Uterus (tissue), 4 donors: ENCODE results near the gene TMEM82. TPM values are rescaled to one million over a fixed set of nuclear protein-coding genes. Genes with fewer than 3 reads are reported as not detected.

Source experiments
- DNase-seq, 2 donors: peaks; one replicate each; pipeline ENCODE4 v3.0.0-alpha.2; 2019 to 2020
- H3K27ac ChIP-seq, 2 donors: fragments of 200-600 bp; sonication (generic); 1 replicate in 1 of 2; 2 replicates in 1 of 2; pipeline ENCODE4 v1.5.1; 2016 to 2018
- H3K27me3 ChIP-seq, 2 donors: fragments of 200-600 bp; sonication (generic); one replicate each; pipeline ENCODE4 v1.5.1; 2018 to 2019; ENCODE audit warnings: control low read depth in 1 of 2
- H3K36me3 ChIP-seq, 2 donors: fragments of 200-600 bp; sonication (generic); one replicate each; pipeline ENCODE4 v1.5.1; 2019; ENCODE audit warnings: control low read depth in 1 of 2
- H3K4me1 ChIP-seq, 2 donors: fragments of 200-600 bp; sonication (generic); one replicate each; pipeline ENCODE4 v1.5.1; 2018 to 2019; ENCODE audit warnings: control low read depth in 1 of 2
- H3K4me3 ChIP-seq, 2 donors: fragments of 200-600 bp; sonication (generic); 1 replicate in 1 of 2; 2 replicates in 1 of 2; pipeline ENCODE4 v1.5.1; 2018 to 2019; ENCODE audit warnings: mild to moderate bottlenecking in 1 of 2
- H3K9me3 ChIP-seq, 2 donors: fragments of 200-600 bp; sonication (generic); one replicate each; pipeline ENCODE4 v1.5.1; 2019; ENCODE audit warnings: control low read depth in 1 of 2
- POLR2A ChIP-seq, 2 donors: fragments of 450-650 bp; IDR thresholded peaks; one replicate each; pipeline ENCODE4 v1.6.1; 2016; ENCODE audit warnings: antibody characterized with exemption in 2 of 2, mild to moderate bottlenecking in 1 of 2, moderate library complexity in 1 of 2
- intact Hi-C: fragments of 100-400 bp; cut with DNase I; formaldehyde crosslinking; loops from one replicate; pipeline ENCODE4 v1.15.1; 2023; ENCODE audit warnings: low total_unique reads
- total RNA-seq, 4 donors: library from RNA; depleted of rRNA in 3 of 4; stranded (reverse); fragments of >200 nt in 3 of 4; gene quantifications; one replicate each; pipeline versions ENCODE4 v1.1.0 to v1.2.4, GENCODE V29; 2014 to 2023
- TF ChIP-seq, protein P1 (sequence below), 4 experiments: fragments of 200-600 bp in 2 of 4; fragments of 450-650 bp in 2 of 4; sonication (generic) in 2 of 4; IDR thresholded peaks; one replicate each; pipeline ENCODE4 v1.5.1; 2016 to 2019; ENCODE audit warnings: antibody characterized with exemption in 4 of 4, mild to moderate bottlenecking in 2 of 4, moderate library complexity in 1 of 4
- donor health status: DM: yes; HTN: yes; CAD: no.

TMEM82 gene
- total RNA-seq, 4 donors from 2014 or later, result not detected

DNA sequence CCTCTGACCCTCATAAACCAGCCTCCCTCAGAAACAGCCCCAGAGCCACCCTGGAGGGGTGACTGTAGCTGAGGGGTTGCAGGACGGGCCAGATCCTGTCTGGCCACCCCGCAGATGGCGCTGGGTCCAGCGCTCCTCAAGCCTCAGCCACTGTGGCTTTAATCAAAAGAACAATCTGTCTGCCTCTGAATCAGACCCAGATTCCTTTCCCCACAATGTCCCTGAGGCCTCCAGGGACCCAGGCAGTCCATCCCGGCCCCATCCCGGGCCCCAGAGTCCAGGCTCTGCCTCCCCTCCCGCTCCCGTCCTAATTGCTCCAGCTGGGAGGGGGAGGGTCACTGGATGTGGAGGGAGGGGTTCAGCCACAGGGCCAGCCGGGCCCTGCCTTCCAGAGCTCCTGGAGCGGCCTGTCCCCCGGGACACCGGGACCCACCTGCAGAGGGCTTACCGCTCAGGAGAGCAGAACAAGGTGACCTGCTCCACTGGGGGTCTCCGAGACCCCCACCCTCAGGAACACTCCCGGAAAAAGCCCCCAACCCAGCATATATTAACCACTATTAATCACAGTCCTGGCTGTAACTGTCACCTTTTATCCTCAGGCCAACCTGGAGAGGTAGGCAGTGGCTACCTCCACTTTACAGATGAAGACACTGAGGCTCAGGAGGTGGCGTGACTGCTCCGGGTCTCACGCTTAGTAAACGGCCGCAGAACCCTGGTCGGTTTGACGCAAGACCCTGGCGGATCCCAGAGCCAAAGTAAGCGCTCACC is 15.5 kb downstream of the TMEM82 start:
- H3K27me3 ChIP-seq, result no peaks in the 10 kb centered on the region
- peaks cover 0 to 4% of the 10 kb centered on the region in 2 donors for H3K4me1 ChIP-seq
- TF ChIP-seq, protein P1, sequence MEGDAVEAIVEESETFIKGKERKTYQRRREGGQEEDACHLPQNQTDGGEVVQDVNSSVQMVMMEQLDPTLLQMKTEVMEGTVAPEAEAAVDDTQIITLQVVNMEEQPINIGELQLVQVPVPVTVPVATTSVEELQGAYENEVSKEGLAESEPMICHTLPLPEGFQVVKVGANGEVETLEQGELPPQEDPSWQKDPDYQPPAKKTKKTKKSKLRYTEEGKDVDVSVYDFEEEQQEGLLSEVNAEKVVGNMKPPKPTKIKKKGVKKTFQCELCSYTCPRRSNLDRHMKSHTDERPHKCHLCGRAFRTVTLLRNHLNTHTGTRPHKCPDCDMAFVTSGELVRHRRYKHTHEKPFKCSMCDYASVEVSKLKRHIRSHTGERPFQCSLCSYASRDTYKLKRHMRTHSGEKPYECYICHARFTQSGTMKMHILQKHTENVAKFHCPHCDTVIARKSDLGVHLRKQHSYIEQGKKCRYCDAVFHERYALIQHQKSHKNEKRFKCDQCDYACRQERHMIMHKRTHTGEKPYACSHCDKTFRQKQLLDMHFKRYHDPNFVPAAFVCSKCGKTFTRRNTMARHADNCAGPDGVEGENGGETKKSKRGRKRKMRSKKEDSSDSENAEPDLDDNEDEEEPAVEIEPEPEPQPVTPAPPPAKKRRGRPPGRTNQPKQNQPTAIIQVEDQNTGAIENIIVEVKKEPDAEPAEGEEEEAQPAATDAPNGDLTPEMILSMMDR (IDR thresholded peaks at IDR 0.05), result no peak
- no peaks in the 10 kb centered on the region for H3K9me3 ChIP-seq
- H3K4me3 ChIP-seq, result peak overlapping the region; percentile 46 to 88
- DNase-seq, result no peak
- no peaks in the 10 kb centered on the region for H3K36me3 ChIP-seq
- intact Hi-C loops, result no loop called here
- H3K27ac ChIP-seq, result peak overlapping the region; percentile 78 to 86

DNA sequence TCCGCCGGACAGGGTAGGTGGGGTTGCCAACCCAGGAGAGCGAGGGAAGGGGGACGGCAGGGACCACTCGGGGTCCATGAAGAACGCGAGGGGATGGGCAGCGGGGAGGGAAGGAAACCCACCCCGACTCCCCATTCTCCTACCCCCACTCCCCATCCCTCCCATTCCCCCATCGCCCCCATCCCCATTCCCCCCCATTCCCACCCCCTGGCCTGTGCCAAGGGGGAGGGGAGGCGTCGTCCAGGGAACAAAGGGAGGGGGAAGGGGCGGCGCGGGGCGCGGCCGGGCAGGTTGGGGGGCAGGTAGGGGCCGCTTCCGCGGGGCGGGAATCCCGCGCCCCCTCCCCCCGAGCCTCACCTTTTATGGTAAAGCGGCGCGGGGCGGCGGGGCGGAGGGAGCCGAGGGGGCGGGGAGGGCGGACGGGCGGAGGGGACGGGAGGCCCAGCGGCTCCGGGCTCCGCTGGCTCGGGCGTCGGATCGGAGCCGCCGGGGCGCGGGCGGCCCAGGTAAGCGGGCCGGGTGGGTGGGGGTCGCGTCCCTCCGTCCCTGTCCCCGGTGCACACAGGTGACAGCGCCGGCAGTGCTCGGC is 16.1 kb downstream of the TMEM82 start, which contains the start of gene FBLIM1:
TSS of gene FBLIM1 (plus strand) at position 453 of the 589 bp plus-strand sequence. CDS start 6,189 bp downstream, outside the sequence.
- Histone ChIP-seq H3K4me3 (peak within 1 kb of the TSS; percentile 46 to 88), H3K27ac (peak within 1 kb of the TSS; percentile 78 to 86), H3K36me3 (no peaks in the 10 kb centered on the region), H3K27me3 (no peaks in the 10 kb centered on the region), H3K9me3 (no peaks in the 10 kb centered on the region), H3K4me1 (peaks cover 0 to 4% of the 10 kb centered on the region in 2 donors)
- no peak for TF ChIP-seq POLR2A (IDR thresholded peaks at IDR 0.05)
- TF ChIP-seq, protein P1 (IDR thresholded peaks at IDR 0.05), result no peak
- DNase-seq, result peak; percentile 42 to 54
- intact Hi-C loops, result no loop called here

DNA sequence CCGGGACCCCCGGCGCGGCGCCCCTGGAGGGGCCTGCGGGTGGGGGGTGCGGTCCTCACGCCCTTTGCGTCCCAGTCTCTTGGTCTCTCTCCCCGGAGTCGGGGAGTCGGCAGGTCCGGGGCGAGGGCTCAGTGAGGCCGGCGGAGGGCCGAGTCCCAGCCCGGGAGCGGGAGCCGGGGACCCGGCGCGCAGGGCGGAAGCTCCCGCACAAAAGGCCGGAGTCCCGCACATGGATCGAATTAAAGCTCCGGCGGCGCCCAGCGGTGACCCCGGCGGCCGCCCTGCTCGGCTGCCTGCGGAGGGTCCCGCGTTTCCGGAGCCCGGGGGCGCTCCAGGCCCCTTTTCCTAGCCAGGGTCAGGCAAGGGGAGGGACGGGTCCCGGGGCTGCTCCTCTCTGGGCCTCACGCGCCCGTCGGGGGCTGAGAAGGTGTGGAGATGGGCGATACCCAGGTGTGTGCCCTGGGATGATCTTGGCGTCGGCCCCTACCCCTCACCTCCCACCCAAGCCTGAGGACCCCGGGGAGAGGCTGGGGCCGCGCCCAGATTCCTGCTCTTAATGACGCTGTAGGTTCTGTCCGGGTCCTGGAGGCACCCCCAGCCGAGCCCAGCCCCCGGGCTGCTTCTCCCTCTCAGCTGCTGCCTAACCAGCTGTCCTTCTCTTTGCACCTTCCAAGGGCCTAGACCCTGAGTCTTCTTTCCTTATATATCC is 16.8 kb downstream of the TMEM82 start:
- H3K27ac ChIP-seq, result peak overlapping the region; percentile 78 to 86
- H3K9me3 ChIP-seq, result no peaks in the 10 kb centered on the region
- DNase-seq, result no peak
- TF ChIP-seq, protein P1 (IDR thresholded peaks at IDR 0.05), result no peak
- TF ChIP-seq POLR2A (IDR thresholded peaks at IDR 0.05), result no peak
- peak overlapping the region; percentile 46 to 88 for H3K4me3 ChIP-seq
- no peaks in the 10 kb centered on the region for H3K27me3 ChIP-seq
- intact Hi-C loops, result no loop called here
- no peaks in the 10 kb centered on the region for H3K36me3 ChIP-seq
- H3K4me1 ChIP-seq, result peaks cover 0 to 4% of the 10 kb centered on the region in 2 donors

DNA sequence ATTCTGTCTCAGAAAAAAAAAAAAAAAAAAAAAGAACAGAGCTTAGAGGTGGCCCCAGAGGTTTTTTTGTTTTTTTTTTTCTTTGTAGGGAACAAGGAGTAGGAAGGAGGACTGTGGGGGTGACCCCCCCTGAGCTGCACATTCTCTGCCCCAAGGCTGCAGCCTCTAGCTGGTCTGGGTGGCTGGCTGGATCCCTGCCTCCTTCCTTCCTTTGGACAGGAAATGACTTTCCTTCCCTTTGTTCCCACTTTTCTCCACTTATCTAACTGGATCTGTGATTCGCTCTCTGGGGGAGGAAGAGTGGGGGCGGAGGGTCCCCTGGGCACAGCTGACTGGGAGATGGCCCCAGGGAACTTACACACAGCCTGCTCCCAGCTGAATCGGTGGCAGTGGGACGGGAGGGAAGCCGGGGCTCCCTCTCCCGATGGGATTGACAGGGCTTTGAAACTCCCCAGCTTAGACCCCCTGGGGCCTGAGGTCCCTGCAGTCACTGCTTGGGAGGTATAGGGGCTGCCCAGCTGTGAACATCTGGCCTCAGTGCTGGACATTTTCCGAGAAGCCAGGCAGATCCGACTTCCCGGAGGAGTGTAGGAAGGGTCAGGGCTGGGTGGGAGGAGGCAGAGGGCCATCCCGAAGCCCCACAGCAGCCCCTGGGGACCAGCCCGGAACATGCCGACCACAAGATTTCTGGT is 18.4 kb downstream of the TMEM82 start:
- H3K27me3 ChIP-seq, result no peaks in the 10 kb centered on the region
- peak overlapping the region; percentile 78 to 86 for H3K27ac ChIP-seq
- H3K36me3 ChIP-seq, result no peaks in the 10 kb centered on the region
- no peaks in the 10 kb centered on the region for H3K9me3 ChIP-seq
- TF ChIP-seq, protein P1 (IDR thresholded peaks at IDR 0.05), result no peak
- TF ChIP-seq POLR2A (IDR thresholded peaks at IDR 0.05), result no peak
- peak; percentile 39 to 54 for DNase-seq
- peaks cover 0 to 4% of the 10 kb centered on the region in 2 donors for H3K4me1 ChIP-seq
- H3K4me3 ChIP-seq, result peak overlapping the region in 1 of 2 donors; percentile 88
- intact Hi-C loops, result no loop called here
